A673 (cell line): Measurements from ENCODE around the gene MXD3. TPM values are rescaled to one million over a fixed set of nuclear protein-coding genes. Genes with fewer than 3 reads are reported as not detected.

ENCODE experiments used
- BruUV-seq: library from RNA; stranded (reverse); fragments of 400-500 nt; replicated peaks from 2 replicates; lab custom pipeline; 2021; lab: Mats Ljungman, UMichigan
- CTCF ChIA-PET: fragments of 300-600 bp; sonication (Branson Sonifier 250); formaldehyde crosslinking; loops from one replicate; lab custom pipeline; 2022; ENCODE audit warnings: antibody characterized with exemption; lab: Charles Lee
- POLR2A ChIA-PET: fragments of 300-600 bp; sonication (Branson Sonifier 250); formaldehyde crosslinking; loops from one replicate; lab custom pipeline; 2022; ENCODE audit warnings: antibody characterized with exemption; ENCODE audit not compliant: low non-redundant PET; lab: Charles Lee
- DNase-seq: peaks from one replicate; pipeline ENCODE4 v3.0.0-alpha.2; 2015; ENCODE audit warnings: low spot score
- H3K27ac ChIP-seq: fragments of 200-600 bp; sonication (generic); 2 replicates; pipeline ENCODE4 v1.5.1; 2016; ENCODE audit warnings: mixed run types, low read depth, mild to moderate bottlenecking, mixed read lengths, antibody characterized with exemption, low read length; ENCODE audit not compliant: poor library complexity, severe bottlenecking
- H3K27me3 ChIP-seq: fragments of 200-600 bp; sonication (generic); replicated peaks from 2 replicates; pipeline ENCODE4 v1.6.1; 2017; ENCODE audit warnings: mixed run types, low read depth, mild to moderate bottlenecking, mixed read lengths, antibody characterized with exemption, low read length; ENCODE audit not compliant: insufficient read depth, poor library complexity
- H3K36me3 ChIP-seq: fragments of 200-600 bp; sonication (generic); 2 replicates; pipeline ENCODE4 v1.6.1; 2016; ENCODE audit warnings: mixed run types, mild to moderate bottlenecking, mixed read lengths, antibody characterized with exemption, low read length; ENCODE audit not compliant: insufficient read depth, poor library complexity, severe bottlenecking
- H3K4me1 ChIP-seq: fragments of 200-600 bp; sonication (generic); 2 replicates; pipeline ENCODE4 v1.6.1; 2017; ENCODE audit warnings: mixed run types, mild to moderate bottlenecking, mixed read lengths, antibody characterized with exemption, low read length; ENCODE audit not compliant: insufficient read depth, poor library complexity, severe bottlenecking
- H3K4me3 ChIP-seq: fragments of 200-600 bp; sonication (generic); 2 replicates; pipeline ENCODE4 v1.5.1; 2016; ENCODE audit warnings: low read depth, mixed run types, mild to moderate bottlenecking, mixed read lengths, low read length; ENCODE audit not compliant: poor library complexity, severe bottlenecking
- H3K9me3 ChIP-seq: fragments of 200-600 bp; sonication (generic); 2 replicates; pipeline ENCODE4 v1.6.1; 2016; ENCODE audit warnings: mixed run types, low read depth, mild to moderate bottlenecking, mixed read lengths, antibody characterized with exemption, low read length; ENCODE audit not compliant: poor library complexity, severe bottlenecking
- EZH2 ChIP-seq: fragments of 200-600 bp; sonication (generic); IDR thresholded peaks from 2 replicates; pipeline ENCODE4 v1.6.1; 2017; ENCODE audit warnings: borderline replicate concordance, low read depth, mild to moderate bottlenecking, mixed read lengths, antibody characterized with exemption, low read length; ENCODE audit not compliant: poor library complexity, severe bottlenecking
- intact Hi-C: fragments of 100-400 bp; cut with micrococcal nuclease; formaldehyde crosslinking; loops from one replicate; pipeline ENCODE4 v1.10.0; 2022; ENCODE audit not compliant: unreplicated experiment
- total RNA-seq: library from RNA; stranded (reverse); gene quantifications from 2 replicates; pipeline ENCODE4 v1.2.3, GENCODE V29; 2021
- TF ChIP-seq, protein P1 (sequence below): fragments of 300-800, 200-600 bp; sonication (generic); conservative IDR thresholded peaks from 2 replicates; pipeline ENCODE4 v1.5.1; 2017; ENCODE audit warnings: low read depth, mild to moderate bottlenecking, antibody characterized with exemption, low read length, moderate library complexity, mixed read lengths

MXD3 gene
- total RNA-seq, 1 experiment from 2014 or later, result 15.1 TPM

DNA sequence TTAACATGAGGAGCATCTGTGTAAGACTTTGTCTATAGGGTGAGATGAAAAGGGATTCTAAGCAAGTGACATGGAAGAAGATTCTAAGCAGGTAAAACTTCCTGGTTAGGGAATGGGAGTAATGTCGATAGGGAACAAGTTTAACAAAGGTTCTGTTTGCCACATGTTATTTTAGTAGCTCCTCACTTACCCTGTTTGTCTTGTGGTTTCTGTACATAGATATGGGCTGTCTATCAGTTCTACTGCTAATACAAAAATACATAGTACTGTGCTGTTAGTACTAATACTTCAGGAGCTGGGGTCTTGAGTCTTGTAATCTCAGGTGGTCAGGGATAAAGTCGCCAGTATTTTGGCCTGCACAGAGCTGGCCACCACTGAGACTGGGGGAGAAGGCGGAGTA lies 41.0 kb downstream of the MXD3 start:
- intact Hi-C loops, result no loop called here
- Histone ChIP-seq H3K4me1 (peaks cover 10% of the 10 kb centered on the region), H3K36me3 (peaks cover 26% of the 10 kb centered on the region), H3K27me3 (no peaks in the 10 kb centered on the region), H3K27ac (no peak overlapping the region), H3K4me3 (no peak overlapping the region), H3K9me3 (no peaks in the 10 kb centered on the region)
- CTCF ChIA-PET, result no interaction called here
- POLR2A ChIA-PET, result no interaction called here
- TF ChIP-seq, protein P1, sequence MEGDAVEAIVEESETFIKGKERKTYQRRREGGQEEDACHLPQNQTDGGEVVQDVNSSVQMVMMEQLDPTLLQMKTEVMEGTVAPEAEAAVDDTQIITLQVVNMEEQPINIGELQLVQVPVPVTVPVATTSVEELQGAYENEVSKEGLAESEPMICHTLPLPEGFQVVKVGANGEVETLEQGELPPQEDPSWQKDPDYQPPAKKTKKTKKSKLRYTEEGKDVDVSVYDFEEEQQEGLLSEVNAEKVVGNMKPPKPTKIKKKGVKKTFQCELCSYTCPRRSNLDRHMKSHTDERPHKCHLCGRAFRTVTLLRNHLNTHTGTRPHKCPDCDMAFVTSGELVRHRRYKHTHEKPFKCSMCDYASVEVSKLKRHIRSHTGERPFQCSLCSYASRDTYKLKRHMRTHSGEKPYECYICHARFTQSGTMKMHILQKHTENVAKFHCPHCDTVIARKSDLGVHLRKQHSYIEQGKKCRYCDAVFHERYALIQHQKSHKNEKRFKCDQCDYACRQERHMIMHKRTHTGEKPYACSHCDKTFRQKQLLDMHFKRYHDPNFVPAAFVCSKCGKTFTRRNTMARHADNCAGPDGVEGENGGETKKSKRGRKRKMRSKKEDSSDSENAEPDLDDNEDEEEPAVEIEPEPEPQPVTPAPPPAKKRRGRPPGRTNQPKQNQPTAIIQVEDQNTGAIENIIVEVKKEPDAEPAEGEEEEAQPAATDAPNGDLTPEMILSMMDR, result no peak
- no peak for TF ChIP-seq EZH2
- BruUV-seq, result no TSS peak
- no peak for DNase-seq

DNA sequence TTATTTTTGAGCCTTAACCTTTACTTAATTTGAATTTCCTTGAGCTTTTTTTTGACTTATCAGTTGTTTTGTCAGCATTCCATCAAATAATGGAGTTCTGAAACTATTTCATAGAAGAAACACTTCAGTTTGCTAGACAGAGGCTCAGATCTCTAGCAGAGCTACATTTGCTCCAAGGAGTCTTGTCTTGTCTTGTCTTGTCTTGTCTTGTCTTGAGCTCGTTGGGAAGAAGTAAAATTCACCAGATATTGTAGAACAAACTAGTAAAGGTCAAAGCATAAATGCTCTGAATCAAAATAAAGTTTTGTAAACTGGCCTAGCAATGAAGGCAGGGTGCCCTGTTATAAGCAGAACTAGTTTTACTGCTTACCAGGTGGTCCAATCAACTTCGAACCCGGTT lies 41.7 kb downstream of the MXD3 start:
- intact Hi-C loops, result no loop called here
- Histone ChIP-seq H3K9me3 (no peaks in the 10 kb centered on the region), H3K36me3 (peaks cover 23% of the 10 kb centered on the region), H3K4me1 (peaks cover 10% of the 10 kb centered on the region), H3K27ac (no peak overlapping the region), H3K27me3 (no peaks in the 10 kb centered on the region), H3K4me3 (no peak overlapping the region)
- TF ChIP-seq, protein P1, result no peak
- no peak for DNase-seq
- BruUV-seq, result no TSS peak
- ChIA-PET CTCF (no interaction called here), POLR2A (no interaction called here)

DNA sequence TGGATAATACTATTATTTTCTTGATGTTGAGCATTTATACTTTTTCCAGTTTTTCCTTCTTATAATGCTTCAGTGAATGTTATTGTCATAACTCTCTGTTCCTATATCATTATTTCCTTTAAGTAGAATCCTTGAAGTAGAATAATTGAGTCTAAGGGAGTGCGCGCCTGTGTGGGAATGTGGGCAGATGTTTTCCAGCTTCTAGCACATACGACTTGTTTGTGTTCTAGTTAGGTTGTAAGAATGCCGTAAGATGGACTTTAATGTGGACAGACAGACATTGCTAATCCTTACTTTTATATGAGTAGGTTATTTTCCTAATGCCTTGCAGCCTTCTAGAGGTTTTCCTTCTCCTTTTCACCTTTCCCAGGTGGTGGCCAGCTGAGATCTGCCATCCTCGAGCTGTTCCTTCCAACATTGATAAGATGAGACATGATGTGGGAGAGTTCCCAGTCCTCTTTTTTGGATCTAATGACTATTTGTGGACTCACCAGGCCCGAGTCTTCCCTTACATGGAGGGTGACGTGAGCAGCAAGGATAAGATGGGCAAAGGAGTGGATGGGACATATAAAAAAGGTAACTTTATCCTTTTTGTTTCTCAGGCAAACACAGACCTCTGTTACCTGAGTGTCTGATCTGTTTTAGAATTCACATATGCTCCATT lies 42.3 kb downstream of the MXD3 start:
- ChIA-PET POLR2A (no interaction called here), CTCF (no interaction called here)
- DNase-seq, result no peak
- no TSS peak for BruUV-seq
- Histone ChIP-seq H3K36me3 (peaks cover 20% of the 10 kb centered on the region), H3K4me1 (peaks cover 10% of the 10 kb centered on the region), H3K27me3 (no peaks in the 10 kb centered on the region), H3K9me3 (no peaks in the 10 kb centered on the region), H3K27ac (no peak overlapping the region), H3K4me3 (no peak overlapping the region)
- TF ChIP-seq, protein P1, result no peak
- no peak for TF ChIP-seq EZH2
- intact Hi-C loops, result no loop called here
